GM19452 (cell line): ENCODE results near the gene SIL1.
"Not testable (repeated sequence)": the region's sequence is repeated elsewhere in the genome, so short reads cannot be mapped to it uniquely, and the experiment has no call there.

Source experiments
- ATAC-seq: cut with Tn5 transposase; IDR thresholded peaks from one replicate; pipeline ENCODE4 v1.9.1; 2021; ENCODE audit not compliant: unreplicated experiment

SIL1 gene

DNA sequence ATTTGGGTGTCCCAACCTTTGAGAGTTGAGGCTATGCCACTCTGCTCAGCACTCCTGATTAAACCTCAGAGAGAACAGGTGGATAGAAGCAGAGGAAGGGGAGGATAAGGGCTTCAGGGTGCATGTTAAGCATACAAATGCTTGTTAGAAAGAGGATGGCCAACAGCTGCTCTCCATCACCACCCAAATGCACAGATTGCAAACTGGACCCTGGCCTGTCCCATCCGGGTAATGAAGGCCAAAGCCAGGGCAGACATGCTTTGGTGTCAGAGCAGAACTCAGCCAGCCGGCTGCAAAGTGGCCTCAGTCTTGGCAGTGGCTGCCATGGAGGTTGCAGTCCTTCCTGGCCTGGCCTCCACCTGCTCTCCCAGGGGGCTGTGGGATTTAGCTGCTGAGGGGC is 84.3 kb downstream of the SIL1 start:
- no peak for ATAC-seq

GRCh38 chr5:139112362-139112761 is 85.8 kb downstream of the SIL1 start:
- not testable (repeated sequence) for ATAC-seq

GRCh38 chr5:139110526-139111168 is 87.5 kb downstream of the SIL1 start:
- no peak for ATAC-seq

DNA sequence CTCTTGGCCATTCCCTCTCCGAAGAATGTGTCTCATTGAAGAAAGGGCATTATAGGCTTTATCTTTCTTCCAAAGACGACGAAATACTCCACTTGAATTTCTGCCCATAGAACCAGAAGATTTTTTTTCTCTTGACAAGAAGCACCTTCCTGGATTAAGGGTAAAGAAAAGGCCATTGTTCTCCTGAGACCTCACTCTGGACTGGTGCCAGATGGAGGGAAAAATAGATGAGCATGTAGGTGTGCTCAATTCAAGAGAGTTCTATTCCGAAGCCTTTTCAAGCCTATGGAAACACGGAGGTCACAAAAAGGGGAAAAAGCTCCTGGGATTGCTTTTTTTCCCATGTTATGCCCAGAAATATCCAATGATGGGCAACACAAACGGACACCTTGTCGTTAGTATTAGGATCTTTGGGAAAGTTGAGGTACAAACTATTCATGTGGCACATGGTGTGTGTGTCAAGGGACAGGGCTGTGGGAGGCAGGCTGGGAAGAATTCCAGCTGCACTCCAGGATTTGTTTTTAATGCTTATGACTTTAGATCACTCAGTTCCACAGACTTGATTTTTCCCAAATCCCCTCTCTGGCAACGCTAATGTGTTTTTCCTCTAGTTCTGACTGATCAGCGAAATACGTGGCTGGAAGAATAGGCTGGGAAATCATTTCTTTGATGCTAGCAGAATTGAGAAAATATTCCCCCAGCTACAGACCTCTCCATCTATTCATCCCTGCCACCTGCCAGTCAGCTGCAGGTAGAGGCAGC is 89.9 kb downstream of the SIL1 start:
- ATAC-seq: no peak

GRCh38 chr5:139105621-139106071 is 92.5 kb downstream of the SIL1 start:
- ATAC-seq: no peak

DNA sequence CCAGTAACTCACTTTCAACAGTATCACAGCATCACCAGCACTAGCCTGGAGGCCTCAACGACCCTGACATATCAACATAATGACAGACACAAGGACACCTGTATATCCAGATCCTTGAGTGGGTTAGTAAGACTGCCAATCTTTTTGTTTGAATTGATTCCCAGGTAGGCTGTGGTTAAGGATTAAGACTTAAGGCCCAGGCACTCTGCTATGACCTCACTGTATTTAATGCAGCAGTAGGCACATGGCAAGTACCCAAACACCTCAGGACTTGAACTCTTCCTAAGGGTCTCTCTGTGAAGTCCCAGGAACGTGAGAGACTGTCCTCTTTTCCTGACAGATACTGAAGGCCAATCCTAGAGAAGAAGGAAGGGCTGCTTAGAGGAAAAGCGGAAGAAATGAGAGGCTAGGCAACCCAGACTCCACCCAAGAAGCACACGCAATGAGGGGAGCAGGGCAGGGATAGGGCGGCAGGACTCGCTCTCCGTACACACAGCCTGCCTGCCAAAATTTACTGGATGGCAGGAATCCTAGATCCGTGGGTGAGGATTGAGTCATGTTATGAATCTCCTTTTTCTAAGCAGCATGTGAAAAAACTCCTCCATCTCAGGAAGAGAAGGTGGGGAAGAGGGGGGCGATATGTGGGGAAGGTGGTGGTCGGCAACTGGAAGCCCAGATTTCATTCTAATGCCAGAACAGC is 93.4 kb downstream of the SIL1 start:
- no peak for ATAC-seq

- no peak for ATAC-seq
Measured at GRCh38 chr5:139103762-139104161, 94.4 kb downstream of the SIL1 start.

GRCh38 chr5:139100825-139101224 is 97.3 kb downstream of the SIL1 start:
- ATAC-seq: no peak

DNA sequence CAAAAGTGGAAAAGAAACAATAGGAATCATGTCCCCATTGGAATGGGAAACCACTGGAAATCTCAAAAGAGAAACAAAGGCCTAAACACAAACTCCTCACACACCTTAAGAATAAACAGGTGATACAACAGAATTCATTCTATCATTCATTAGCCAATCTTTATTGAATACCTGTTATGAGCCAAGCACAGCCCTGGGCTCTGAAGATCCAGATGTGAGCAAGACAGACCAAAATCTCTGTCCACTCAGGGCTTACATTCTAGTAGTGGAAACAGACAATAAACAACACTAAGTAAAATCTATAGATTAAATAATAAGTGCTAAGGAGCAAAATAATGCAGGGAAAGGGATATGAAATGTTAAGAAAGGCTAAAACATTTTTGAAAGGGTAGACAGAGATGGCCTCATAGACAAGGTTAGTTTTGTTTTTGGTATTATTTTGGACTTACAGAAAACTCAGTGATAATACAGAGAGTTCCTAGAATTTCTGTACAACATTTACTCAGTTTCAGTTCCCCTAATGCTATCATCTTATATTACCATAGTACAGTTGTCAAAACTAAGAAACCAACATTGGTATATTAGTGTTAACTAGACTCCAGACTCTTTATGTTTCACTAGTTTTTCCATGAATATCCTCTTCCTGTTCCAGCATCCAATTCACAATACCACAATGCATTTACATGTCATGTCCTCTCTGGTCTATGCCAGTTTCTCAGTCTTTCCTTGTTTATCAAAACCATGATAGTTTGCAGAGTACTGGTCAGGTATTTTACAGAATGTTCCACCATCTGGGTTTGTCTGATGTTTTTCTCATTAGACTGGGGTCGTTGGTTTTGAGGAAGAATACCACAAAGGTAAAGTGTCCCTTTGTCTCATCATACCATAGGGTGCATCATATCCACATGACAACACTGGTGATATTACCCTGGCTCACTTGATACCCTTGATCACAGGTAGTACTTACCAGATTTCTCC is 103.7 kb downstream of the SIL1 start:
- ATAC-seq: peak; percentile 87

DNA sequence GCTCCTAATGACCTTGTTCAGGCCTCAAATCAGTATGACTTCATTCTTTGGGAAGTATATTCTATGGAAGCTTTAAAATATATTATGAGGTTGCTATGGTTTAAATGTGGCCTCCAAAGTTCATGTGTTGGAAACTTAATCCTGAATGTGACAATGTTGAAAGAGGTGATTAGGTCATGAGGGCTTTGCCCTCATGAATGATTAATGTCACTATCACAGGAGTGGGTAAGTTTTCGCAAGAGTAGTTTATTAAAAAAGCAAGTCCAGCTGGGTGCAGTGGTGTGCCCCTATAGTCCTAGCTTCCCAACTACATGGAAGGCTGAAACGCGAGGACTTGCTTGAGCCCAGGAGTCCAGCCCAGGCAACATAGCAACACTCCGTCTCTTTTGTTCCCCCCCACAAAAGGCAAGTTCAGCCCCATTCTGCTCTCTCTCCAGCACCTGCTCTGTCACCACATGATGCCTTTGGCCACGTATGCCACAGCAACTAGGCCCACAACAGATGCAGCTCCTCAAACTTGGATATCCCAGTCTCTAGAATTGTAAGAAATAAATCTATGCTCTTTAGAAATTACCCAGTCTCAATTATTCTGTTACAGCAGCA is 105.3 kb downstream of the SIL1 start:
- no peak for ATAC-seq

DNA sequence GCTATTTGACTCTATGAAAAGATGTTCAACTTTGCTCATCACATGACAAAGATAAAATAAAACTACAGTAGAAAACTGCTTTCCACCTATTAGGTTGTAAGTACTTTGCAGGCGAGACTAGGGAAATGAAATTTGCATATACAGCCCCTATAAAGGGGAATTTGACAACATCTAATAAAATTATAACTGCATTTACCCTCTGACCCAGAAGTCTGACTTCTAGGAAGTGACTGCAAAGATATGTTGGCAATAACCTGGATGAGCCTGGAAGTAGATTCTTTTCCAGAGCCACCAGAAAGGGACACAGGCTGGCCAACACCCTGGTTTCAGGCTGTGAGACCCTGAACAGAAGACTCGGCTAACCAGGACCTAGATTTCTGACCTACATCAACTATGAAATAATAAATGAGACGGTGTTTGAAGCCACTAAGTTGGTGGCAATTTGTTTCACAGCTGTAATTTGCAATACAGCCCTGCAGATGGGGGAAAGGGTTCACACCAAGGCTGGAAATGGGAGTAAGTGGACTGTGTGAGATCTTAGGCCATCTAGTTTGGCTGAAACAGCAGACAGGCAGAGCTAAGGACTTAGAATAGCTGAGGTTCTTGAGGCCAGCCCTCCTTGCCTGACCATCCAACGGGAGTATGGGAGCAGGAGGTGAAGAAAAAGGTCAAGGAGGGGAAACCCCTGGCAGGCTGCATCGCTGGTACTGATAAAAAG is 106.6 kb downstream of the SIL1 start:
- ATAC-seq: no peak

DNA sequence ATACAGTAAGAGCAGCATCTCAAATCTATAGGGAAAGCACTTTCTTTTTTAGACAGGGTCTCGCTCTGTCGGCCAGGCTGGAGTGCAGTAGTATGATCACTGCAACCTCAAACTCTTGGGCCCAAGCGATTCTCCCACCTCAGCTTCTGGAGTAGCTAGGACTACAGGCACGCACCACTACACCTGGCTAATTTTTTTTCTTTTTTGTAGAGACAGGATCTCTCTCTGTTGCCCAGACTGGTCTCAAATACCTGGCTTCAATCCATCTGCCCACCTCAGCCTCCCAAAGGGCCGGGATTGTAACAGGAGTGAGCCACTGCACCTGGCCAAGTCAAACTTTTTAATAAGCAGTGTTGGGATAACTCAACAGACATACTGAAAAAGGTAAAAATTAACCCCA is 107.6 kb downstream of the SIL1 start:
- ATAC-seq: no peak

- no peak for ATAC-seq
Measured at GRCh38 chr5:139088024-139088423, 110.1 kb downstream of the SIL1 start.

DNA sequence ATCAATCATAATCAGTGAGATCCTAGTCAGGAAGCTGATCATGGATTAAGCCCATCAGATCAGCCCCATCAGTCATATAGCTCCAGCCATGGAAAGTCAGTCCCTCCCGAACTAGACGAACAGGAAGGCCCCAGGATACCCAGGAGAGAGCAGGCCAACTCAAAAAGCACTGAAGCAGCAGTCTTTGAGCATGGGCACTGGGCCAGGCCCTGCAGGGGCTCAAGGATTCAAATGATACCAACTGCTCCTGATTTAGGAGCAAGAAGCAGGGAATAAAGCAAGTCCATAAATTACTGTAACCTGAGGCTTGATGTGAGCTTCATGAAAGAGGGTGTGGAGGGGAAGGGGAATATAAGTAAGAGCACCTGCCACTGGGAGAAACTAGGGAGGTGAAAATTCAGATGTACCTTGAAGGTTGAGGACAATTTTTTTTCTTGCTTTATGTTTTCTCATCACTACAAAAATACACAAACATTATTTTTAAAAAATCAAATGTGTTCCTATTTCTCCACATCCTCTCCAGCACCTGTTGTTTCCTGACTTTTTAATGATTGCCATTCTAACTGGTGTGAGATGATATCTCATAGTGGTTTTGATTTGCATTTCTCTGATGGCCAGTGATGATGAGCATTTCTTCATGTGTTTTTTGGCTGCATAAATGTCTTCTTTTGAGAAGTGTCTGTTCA is 115.2 kb downstream of the SIL1 start:
- ATAC-seq: no peak

DNA sequence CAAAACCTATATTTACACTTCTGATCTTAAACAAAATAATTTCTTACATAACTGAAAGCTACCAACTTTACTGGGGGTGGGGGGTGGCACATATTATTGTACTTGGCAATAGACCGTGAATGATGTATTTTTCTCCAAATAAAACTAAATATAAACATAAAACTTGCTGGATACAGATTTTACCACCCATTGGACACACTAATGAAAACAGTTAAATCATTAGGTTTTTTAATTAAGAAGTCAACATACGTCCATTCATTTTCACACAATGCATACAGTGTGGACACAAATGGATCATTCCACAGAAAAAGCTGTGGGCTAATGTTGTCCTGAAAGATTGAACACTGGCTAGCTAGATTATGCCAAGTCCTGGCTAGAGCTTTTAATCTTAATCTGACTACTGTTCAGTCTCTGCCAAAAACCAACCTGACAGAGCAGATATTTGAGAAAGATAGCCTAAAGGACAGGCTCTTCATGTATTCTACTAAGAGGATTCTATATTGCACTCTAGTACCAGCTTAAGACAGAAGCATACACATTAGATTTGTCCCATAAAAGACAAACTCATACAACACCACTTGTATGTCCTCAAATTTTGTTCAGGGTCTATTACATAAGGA is 118.1 kb downstream of the SIL1 start:
- ATAC-seq: no peak

GRCh38 chr5:139079225-139079990 is 118.8 kb downstream of the SIL1 start:
- no peak for ATAC-seq

DNA sequence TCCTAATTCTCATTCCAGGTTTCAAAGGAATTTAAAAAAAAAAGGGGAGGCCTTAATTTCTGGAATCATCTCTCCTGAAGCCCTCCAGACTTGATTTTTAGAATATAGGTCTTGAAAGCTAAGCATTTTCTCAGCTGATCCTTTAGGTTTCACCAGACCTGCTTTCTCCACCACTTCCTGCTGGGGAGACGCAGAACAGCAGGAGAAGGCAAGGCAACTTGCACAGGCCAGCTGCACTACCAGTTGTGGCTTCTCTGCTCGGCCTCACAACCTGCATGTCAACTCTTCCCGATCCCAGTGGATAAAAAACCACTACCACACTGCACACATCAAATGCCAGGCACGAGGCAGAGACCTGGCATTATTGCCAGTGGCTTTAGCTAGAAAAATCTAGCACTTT is 119.8 kb downstream of the SIL1 start:
- ATAC-seq: no peak

DNA sequence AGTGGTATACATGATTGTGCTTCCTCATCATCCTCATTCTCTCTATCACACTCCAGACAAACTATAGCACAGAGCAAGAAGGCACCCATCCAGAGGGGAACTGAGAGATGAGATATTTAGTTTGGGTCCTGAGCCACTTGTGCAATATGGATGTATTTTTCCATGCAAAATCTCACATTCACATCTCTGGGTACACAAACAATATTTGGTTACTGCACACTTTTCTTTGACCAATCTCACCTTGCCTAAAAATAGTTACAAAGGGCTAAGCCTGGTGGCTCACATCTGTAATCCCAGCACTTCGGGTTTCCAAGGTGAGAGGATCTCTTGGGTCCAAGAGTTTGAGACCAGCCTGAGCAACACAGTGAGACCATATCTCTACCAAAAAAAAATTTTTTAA is 120.3 kb downstream of the SIL1 start:
- no peak for ATAC-seq
